GM03348 (cell line): ENCODE results near the gene MXD3.
A peak's percentile ranks its signal among the peaks of the same experiment; 100 is the strongest.
"Not testable (repeated sequence)": the region's sequence is repeated elsewhere in the genome, so short reads cannot be mapped to it uniquely, and the experiment has no call there.

ENCODE experiments used
- DNase-seq: peaks from one replicate; pipeline ENCODE4 v3.0.0; 2012; ENCODE audit warnings: low spot score

Gene MXD3, protein sequence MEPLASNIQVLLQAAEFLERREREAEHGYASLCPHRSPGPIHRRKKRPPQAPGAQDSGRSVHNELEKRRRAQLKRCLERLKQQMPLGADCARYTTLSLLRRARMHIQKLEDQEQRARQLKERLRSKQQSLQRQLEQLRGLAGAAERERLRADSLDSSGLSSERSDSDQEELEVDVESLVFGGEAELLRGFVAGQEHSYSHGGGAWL

DNA sequence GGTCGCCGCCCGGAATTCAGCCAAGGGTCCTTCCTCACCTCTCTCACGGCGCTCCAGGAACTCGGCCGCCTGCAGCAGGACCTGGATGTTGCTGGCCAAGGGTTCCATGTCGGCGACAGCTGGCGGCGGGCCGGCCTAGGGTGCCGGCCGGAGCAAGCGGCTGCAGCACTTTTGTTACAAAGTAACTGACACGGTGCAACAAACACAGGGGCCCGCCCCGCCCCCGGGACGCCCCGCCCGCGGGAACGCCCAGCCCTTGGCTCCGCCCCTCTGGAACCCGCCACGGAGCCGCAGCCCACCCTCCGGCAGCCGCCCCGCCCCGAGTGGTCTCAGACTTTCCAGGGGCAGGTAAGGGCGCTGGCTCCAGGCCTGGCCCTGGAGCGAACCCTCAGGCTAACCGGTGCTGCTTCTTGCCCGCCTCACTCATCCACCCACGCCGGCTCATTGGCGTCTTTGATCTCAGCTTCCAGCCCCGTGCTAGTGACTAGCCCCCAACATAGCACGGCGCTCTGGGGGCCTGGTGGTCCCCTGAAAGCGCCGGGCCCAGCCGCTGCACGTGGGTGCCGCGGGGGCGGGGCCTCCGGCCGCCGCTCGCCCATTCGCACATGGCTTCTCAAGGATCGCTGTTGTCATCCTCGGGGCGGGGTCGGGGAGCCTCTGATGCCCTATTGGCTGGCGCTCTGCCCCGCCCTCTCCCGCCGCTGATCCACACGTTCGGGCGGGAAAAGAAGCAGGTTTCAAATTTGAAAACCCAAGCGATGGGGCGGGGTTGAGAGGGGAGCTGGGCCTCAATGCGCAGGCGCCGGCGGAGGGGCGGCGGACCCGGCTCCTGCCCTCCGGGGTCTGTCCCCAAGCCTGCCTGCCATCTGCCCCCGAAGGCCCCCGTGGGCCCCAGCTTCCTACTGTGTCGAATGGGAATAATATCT lies at the start of gene MXD3:
MXD3 (minus strand) TSS at position 176 of the 926 bp plus-strand sequence; CDS start at position 108, 68 bp downstream.
- peak; percentile 99 for DNase-seq

- not testable (repeated sequence) for DNase-seq
These were observed 49.0 kb upstream of the MXD3 start for GRCh38 chr5:177360740-177361139.

- DNase-seq = no peak
These were observed 48.2 kb upstream of the MXD3 start for GRCh38 chr5:177359860-177360259.

DNA sequence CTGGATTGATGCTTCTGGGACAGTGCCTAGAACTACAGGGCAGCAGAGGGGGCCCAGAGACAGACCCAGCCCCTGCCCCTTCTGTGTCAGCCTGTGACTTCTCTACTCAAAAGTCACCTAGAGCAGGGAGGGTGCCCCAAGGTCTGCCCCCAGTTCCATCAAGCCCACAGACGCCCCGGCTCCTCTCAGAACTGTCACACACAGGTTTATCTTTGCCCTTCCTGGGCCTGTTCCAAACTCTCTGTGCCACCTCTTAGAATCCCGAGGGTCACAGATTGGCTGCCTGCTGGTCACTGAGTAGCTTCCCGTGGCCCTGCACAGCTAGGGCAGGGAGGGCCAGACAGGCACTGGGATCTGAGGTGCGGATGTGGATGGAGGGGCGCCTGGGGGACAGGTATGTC lies 47.8 kb upstream of the MXD3 start:
- DNase-seq = no peak

GRCh38 chr5:177358370-177358819 lies 46.7 kb upstream of the MXD3 start:
- DNase-seq = no peak

- no peak for DNase-seq
These were observed 46.0 kb upstream of the MXD3 start, which contains the start of gene RGS14 for GRCh38 chr5:177357459-177358351. RGS14 (plus strand) TSS chr5:177357924; CDS start chr5:177358025, 101 bp downstream.

DNA sequence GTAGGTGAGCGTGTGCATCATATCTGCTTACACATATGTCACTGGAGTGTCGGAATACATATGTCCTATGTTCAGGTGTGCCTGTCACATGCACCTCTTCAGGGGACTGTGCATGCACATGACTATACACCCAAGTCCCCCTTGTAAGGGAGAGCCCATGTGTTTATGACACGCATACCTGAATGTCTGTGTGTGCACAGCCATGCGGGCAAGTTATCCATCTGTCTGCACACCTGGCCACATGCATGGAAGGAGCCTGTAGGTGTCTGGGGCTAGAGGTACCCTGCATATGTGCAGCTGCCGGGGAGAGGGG lies 45.4 kb upstream of the MXD3 start:
- DNase-seq = no peak

- DNase-seq = no peak
These were observed 45.0 kb upstream of the MXD3 start for GRCh38 chr5:177356746-177357145.

- no peak for DNase-seq
These were observed 44.1 kb upstream of the MXD3 start for GRCh38 chr5:177355868-177356168.

- DNase-seq = no peak
These were observed 43.6 kb upstream of the MXD3 start for GRCh38 chr5:177355162-177355867.

GRCh38 chr5:177354711-177355110 lies 43.0 kb upstream of the MXD3 start:
- no peak for DNase-seq

GRCh38 chr5:177354256-177354655 lies 42.6 kb upstream of the MXD3 start:
- DNase-seq = no peak

DNA sequence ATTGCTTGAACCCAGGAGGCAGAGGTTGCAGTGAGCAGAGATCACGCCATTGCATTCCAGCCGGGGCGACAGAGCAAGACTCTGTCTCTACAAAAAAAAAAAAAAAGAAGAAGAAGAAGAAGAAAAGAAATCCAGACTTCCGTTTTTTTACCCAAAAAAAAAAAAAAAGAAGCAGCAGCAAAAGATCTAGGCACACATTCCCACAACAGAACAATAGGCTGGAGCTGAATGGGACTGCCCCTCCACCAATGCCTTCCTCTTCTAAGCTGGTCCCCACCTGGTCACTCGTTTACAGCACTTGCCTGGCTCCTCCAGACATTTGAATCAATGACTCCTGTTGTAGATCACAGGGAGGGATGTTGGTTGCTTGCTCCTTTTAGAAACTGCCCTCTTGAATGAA lies 41.4 kb upstream of the MXD3 start:
- DNase-seq = no peak

DNA sequence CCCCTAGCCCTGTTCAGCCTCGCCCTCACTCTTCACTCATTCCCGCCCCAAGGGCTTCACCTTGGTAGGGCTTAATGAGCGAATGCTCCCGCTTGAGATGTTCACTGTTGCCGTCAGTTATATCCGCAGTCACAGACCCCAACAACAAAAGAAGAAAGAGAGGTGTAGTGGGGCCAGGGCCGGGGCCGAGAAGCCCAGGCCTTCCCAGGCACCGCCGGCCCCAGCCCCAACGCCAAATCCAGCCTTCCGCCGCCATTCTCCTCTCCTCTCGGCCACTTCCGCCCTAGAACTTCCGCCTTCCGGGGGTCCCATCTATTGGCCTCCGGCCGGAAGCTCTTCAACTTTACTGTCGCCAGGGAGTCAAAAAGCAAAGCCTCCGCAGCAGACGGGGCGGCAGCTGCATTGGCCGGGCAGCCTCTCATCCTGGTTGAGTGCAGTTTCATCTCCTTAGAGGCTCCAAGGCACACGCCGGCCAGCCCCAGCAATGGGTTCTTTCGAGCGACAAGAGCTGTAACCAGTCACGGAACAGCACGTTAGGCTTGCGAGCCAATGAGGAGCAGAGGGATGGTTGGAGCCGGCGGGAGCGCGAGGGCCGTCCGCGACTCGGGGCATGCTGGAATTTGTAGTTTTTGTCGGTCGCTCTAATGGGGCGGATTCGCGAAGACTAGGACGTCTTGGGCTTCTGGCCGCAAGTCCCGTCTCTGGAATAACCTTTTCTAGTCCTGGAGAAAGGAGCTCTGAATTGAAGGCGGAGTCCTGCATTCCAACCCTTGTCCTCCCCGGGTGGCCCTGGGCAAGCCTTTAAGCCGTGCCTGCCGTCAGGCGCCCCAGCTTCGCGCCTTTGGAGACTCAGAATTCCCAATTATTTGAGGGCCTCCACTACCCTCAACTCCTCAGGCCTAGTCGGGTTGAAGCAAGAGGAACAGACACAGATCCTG lies 40.0 kb upstream of the MXD3 start, which contains the start of gene LMAN2:
LMAN2 (minus strand) TSS at position 277 of the 938 bp plus-strand sequence; CDS start at position 256, 21 bp downstream.
- peak; percentile 98 for DNase-seq

DNA sequence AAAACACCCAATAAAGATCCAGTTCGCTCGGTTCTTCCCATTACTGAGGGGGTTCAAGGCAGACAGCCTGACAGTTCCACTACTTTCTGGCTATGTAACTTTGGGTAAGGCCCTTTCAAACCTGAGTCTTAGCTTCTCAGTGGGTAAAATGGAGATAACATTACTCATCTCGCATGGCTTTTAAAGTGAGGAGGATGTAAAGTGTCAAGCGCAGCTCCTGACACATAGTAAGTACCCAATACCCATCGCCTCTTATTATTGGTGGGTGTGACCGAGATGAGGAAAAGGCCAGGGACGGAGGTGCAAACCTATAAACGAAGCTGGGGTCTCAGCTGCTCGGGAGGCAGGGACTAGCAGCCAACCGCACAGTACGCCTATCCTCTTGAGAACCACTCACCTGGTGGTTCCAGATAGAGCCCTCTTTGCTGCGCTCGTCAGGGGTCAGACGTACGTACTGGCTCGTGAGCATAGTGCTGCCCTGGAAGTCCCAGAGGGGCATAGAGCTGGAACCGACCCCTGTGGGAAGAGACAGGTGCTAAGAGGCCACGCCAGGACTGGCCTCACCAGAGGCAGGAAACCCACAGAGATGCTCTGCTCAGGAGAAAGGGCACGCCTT lies 39.2 kb upstream of the MXD3 start:
- no peak for DNase-seq

GRCh38 chr5:177349762-177350161 lies 38.1 kb upstream of the MXD3 start:
- no peak for DNase-seq

- DNase-seq = no peak
These were observed 37.6 kb upstream of the MXD3 start for GRCh38 chr5:177349362-177349647.

DNA sequence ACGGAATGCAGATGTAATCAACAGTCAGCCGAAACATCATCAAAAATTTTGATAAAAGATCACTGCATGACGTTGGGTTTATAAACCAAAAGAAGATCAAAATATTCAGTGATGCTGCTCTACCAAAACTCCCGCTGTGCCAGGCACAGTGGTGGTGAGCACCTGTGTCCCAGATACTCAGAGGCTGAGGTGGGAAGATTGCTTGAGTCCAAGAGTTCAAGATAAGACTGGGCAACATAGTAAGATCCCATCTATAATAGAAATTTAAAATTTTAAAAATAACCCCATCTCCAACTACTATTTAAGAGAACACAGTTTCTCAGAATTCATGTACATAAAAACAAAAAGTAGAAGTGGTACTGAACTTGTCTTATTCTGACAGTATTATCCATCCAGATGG lies 36.0 kb upstream of the MXD3 start:
- no peak for DNase-seq

DNA sequence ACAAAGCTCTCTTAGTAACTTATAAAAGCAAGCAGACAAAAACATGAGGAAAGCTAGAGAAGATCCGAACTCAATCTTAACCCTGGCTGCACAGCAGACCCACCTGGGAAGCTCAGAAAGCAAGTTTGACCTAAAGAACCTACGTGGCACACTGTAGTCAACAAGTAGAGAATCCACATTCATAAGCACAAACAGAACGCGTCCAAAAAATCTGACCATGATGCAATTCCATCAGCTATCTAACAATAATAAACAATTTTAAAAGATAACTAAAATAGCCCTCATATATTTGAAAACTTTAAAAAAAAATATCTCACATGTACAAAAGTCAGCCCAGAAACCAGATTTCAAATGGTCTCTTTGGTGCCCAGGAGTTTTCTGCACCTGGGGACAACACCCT lies 35.1 kb upstream of the MXD3 start:
- no peak for DNase-seq

DNA sequence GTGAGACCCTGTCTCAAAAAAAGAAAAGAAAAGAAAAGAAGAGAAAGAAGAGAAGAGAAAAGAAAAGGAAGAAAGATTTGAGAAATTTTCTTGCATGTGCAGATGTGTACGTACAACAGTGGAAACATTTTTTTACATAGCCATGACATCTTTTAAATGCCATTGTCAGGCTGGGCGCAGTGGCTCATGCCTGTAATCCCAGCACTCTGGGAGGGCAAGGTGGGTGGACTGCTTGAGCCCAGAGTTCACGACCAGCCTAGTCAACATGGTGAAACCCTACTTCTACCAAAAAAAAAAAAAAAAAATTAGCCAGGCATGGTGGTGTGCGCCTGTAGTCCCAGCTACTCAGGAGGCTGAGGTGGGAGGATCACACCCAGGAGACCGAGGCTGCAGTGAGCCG lies 33.2 kb upstream of the MXD3 start:
- DNase-seq = no peak
